SK-N-SH treated with all-trans-retinoic acid at 6 μM for 48 hours (cell line): ENCODE results near the gene CSK.

Experiments
- ATAC-seq: fragments of 200-7000 bp; cut with Tn5 transposase; 3 replicates; pipeline ENCODE4 v1.9.1; 2020; ENCODE audit warnings: mild to moderate bottlenecking, moderate library complexity
- ARNTL ChIP-seq: fragments of 450-650 bp; formaldehyde crosslinking; IDR thresholded peaks from 2 replicates; pipeline ENCODE4 v1.5.0; 2020; ENCODE audit warnings: low read depth, mild to moderate bottlenecking, moderate library complexity, borderline replicate concordance
- BACH2 ChIP-seq: fragments of 250-450 bp; sonication (Bioruptor Pico); IDR thresholded peaks from 2 replicates; pipeline ENCODE4 v1.9.0; 2021; ENCODE audit warnings: mild to moderate bottlenecking, borderline replicate concordance
- CREB5 ChIP-seq: fragments of 250-450 bp; sonication (Bioruptor Pico); IDR thresholded peaks from 2 replicates; pipeline ENCODE4 v1.5.1; 2020; ENCODE audit warnings: low read depth, mild to moderate bottlenecking, moderate library complexity
- CSDC2 ChIP-seq: fragments of 250-450 bp; sonication (Bioruptor Pico); IDR thresholded peaks from 2 replicates; pipeline ENCODE4 v1.5.0; 2020; ENCODE audit warnings: mild to moderate bottlenecking, moderate library complexity
- CSRNP3 ChIP-seq: fragments of 250-450 bp; sonication (Bioruptor Pico); IDR thresholded peaks from 2 replicates; pipeline ENCODE4 v1.5.1; 2021; ENCODE audit warnings: mild to moderate bottlenecking, moderate library complexity
- ESRRG ChIP-seq: fragments of 250-450 bp; sonication (Bioruptor Pico); IDR thresholded peaks from 2 replicates; pipeline ENCODE4 v1.6.1; 2021; ENCODE audit warnings: mild to moderate bottlenecking
- GLIS3 ChIP-seq: fragments of 250-450 bp; sonication (Bioruptor Pico); IDR thresholded peaks from 2 replicates; pipeline ENCODE4 v1.5.0; 2020; ENCODE audit warnings: mild to moderate bottlenecking, moderate library complexity
- ISL1 ChIP-seq: fragments of 250-450 bp; sonication (Bioruptor Pico); IDR thresholded peaks from 2 replicates; pipeline ENCODE4 v2.1.2; 2022; ENCODE audit warnings: mild to moderate bottlenecking, moderate library complexity
- OSR1 ChIP-seq: fragments of 250-450 bp; sonication (Bioruptor Pico); IDR thresholded peaks from 2 replicates; pipeline ENCODE4 v1.8.0; 2022; ENCODE audit warnings: moderate library complexity, mild to moderate bottlenecking, inconsistent platforms
- PATZ1 ChIP-seq: fragments of 250-450 bp; sonication (Bioruptor Pico); IDR thresholded peaks from 2 replicates; pipeline ENCODE4 v1.8.0; 2020; ENCODE audit warnings: mild to moderate bottlenecking, moderate library complexity, borderline replicate concordance
- POU6F1 ChIP-seq: fragments of 250-450 bp; sonication (Bioruptor Pico); IDR thresholded peaks from 2 replicates; pipeline ENCODE4 v1.8.0; 2021; ENCODE audit warnings: low read depth, mild to moderate bottlenecking, moderate library complexity, borderline replicate concordance
- PPARA ChIP-seq: fragments of 250-450 bp; sonication (Bioruptor Pico); IDR thresholded peaks from 2 replicates; pipeline ENCODE4 v1.5.0; 2020; ENCODE audit warnings: mild to moderate bottlenecking, borderline replicate concordance
- RARB ChIP-seq: fragments of 250-450 bp; sonication (Bioruptor Pico); IDR thresholded peaks from 2 replicates; pipeline ENCODE4 v1.8.0; 2021; ENCODE audit warnings: mild to moderate bottlenecking, moderate library complexity
- SNAI2 ChIP-seq: fragments of 250-450 bp; sonication (Bioruptor Pico); IDR thresholded peaks from 2 replicates; pipeline ENCODE4 v1.5.0; 2020; ENCODE audit warnings: mild to moderate bottlenecking, moderate library complexity
- TCF4 ChIP-seq: fragments of 250-450 bp; sonication (Bioruptor Pico); IDR thresholded peaks from 2 replicates; pipeline ENCODE4 v1.8.0; 2021; ENCODE audit warnings: mild to moderate bottlenecking, moderate library complexity, borderline replicate concordance
- TOX ChIP-seq: fragments of 250-450 bp; sonication (Bioruptor Pico); IDR thresholded peaks from 2 replicates; pipeline ENCODE4 v1.8.0; 2021; ENCODE audit warnings: mild to moderate bottlenecking, moderate library complexity, borderline replicate concordance
- TSHZ2 ChIP-seq: fragments of 250-450 bp; sonication (Bioruptor Pico); IDR thresholded peaks from 2 replicates; pipeline ENCODE4 v1.5.0; 2020; ENCODE audit warnings: mild to moderate bottlenecking, moderate library complexity
- ZC3H10 ChIP-seq: fragments of 250-450 bp; sonication (Bioruptor Pico); IDR thresholded peaks from 2 replicates; pipeline ENCODE4 v1.5.1; 2021; ENCODE audit warnings: mild to moderate bottlenecking, moderate library complexity
- ZFP3 ChIP-seq: fragments of 250-450 bp; sonication (Bioruptor Pico); IDR thresholded peaks from 2 replicates; pipeline ENCODE4 v1.5.0; 2020; ENCODE audit warnings: mild to moderate bottlenecking, moderate library complexity
- ZNF565 ChIP-seq: fragments of 450-650 bp; formaldehyde crosslinking; conservative IDR thresholded peaks from 2 replicates; pipeline ENCODE4 v1.5.0; 2020; ENCODE audit warnings: low read depth, mild to moderate bottlenecking, moderate library complexity
- ZNF70 ChIP-seq: fragments of 450-650 bp; formaldehyde crosslinking; IDR thresholded peaks from 2 replicates; pipeline ENCODE4 v1.5.0; 2020; ENCODE audit warnings: mild to moderate bottlenecking, moderate library complexity
- ZNF8 ChIP-seq: fragments of 450-650 bp; formaldehyde crosslinking; IDR thresholded peaks from 2 replicates; pipeline ENCODE4 v1.5.0; 2020; ENCODE audit warnings: mild to moderate bottlenecking, moderate library complexity

CSK gene

GRCh38 chr15:74836846-74837245 is 55.0 kb downstream of the CSK start:
- ATAC-seq: no peak
- TF ChIP-seq ZFP3 (CRISPR knock-in tag) (no peak), TSHZ2 (no peak), POU6F1 (CRISPR knock-in tag) (no peak), CSRNP3 (CRISPR knock-in tag) (no peak), SNAI2 (no peak), GLIS3 (no peak), BACH2 (no peak), TCF4 (no peak), ARNTL (CRISPR knock-in tag) (no peak), CREB5 (no peak), ZNF565 (CRISPR knock-in tag) (no peak), CSDC2 (CRISPR knock-in tag) (no peak), TOX (no peak), ISL1 (CRISPR knock-in tag) (no peak), ZNF8 (CRISPR knock-in tag) (no peak), PPARA (CRISPR knock-in tag) (no peak), PATZ1 (no peak), OSR1 (CRISPR knock-in tag) (no peak), ZNF70 (no peak), ZC3H10 (no peak)

- ATAC-seq: no peak
- TF ChIP-seq CREB5: no peak
- no peak for TF ChIP-seq ZC3H10
- no peak for TF ChIP-seq ZNF8 (CRISPR knock-in tag)
- no peak for TF ChIP-seq ZNF565 (CRISPR knock-in tag)
- no peak for TF ChIP-seq GLIS3
- no peak for TF ChIP-seq TCF4
- no peak for TF ChIP-seq RARB (CRISPR knock-in tag)
- TF ChIP-seq OSR1 (CRISPR knock-in tag): no peak
- TF ChIP-seq ZNF70: no peak
These were observed 55.7 kb downstream of the CSK start for GRCh38 chr15:74837482-74838136.

- ATAC-seq: no peak
These were observed 56.2 kb downstream of the CSK start for GRCh38 chr15:74838137-74838516.

More at GRCh38 chr15:74838137-74838516, 56.2 kb downstream of the CSK start:
- no peak for TF ChIP-seq RARB (CRISPR knock-in tag)
- no peak for TF ChIP-seq ESRRG (CRISPR knock-in tag)
- TF ChIP-seq ARNTL (CRISPR knock-in tag): no peak
- TF ChIP-seq, all 23 proteins: peak for 0
